T-helper 2 cell (primary cell): Measurements from ENCODE around the gene ADRB1.

ENCODE experiments used
- DNase-seq, 5 experiments: peaks; one replicate each; pipeline versions ENCODE4 v3.0.0 to v3.0.0-alpha.2; 2012 to 2022

ADRB1 gene

DNA sequence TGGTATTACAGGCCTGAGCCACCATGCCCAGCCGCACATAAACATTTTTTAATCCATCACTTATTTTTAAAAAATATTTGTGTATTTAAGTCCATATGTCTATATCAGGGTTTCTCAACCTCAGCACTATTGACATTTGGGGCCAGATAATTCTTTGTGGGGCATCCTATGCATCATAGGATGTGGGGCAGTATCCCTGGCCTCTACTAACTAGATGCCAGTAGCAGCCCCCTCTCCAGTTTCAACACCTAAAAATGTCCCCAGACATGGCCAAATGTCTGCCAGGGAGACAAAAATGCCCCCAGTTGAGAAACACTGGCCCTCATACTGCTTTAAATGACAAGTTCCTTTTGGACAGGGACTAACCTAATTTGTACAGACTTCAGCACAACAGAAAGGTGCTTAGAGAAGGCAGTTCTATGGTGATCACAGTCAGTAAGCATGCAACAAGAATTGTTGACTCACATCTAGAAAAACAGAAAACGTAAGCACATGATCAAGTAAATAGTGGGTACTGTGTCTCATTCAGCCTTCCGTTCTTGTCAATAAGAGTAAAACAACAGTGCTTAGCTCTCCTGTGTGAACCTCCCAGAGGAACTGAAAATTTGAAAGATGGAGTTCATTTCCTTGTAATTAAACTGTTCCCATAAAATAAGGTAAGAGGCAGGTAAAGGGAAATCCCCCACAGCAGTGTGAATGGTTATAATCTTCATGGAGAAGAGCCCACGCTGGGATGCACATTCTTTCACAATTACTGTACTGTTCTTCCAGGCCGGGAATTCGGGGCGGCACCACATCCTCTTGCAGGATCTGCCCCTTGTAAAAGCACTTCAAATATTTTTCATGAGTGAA, 17.3 kb upstream of the ADRB1 start:
- DNase-seq, result peak in 1 of 5 experiments; percentile 10

DNA sequence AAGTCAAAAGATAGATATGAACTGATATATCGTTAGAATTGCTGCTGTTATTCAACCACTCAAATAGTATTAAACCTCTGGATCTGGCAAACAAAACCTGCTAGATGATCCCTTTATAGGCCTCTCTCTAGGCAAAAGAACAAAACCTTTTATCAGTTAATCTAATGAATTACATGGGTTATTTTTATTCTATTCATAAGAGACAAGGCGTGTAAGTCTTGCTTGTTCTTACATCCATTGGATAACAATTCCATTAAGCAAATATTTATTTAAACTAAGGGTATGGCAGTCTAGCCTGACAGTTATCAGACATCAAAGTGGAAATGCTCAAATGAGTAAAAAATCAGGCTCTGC, 16.6 kb upstream of the ADRB1 start:
- no peak for DNase-seq

GRCh38 chr10:114027951-114028350, 15.7 kb upstream of the ADRB1 start:
- no peak for DNase-seq

- no peak for DNase-seq
Measured at GRCh38 chr10:114028425-114028824, 15.2 kb upstream of the ADRB1 start.

DNA sequence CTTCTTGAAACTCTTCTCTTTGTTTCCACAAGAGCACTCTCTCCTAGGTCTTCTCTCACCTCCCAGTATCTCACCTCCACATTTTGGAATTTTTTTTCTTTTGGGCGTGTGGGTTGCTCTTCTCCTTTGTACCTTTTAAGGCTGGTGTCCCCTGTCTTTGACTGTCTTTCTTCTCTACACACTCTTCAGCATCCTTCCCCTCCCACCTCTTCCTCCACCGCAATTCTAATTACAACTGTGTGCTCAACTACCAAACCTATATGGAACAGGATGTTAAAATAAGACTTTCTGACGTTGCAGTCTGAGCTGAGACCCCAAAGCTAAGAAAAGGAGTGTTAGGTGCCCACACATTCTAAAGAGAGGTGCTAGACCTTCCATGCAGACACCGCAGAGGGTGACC, 14.0 kb upstream of the ADRB1 start:
- DNase-seq, result no peak

- no peak for DNase-seq
Measured at GRCh38 chr10:114030140-114030539, 13.5 kb upstream of the ADRB1 start.

GRCh38 chr10:114031073-114031972, 12.3 kb upstream of the ADRB1 start:
- DNase-seq, result no peak

GRCh38 chr10:114033566-114033965, 10.1 kb upstream of the ADRB1 start:
- DNase-seq, result no peak

- no peak for DNase-seq
Measured at GRCh38 chr10:114034923-114035645, 8.6 kb upstream of the ADRB1 start.

GRCh38 chr10:114035791-114036190, 7.9 kb upstream of the ADRB1 start:
- DNase-seq, result no peak

GRCh38 chr10:114038819-114039218, 4.8 kb upstream of the ADRB1 start:
- DNase-seq, result no peak

GRCh38 chr10:114041166-114041565, 2.5 kb upstream of the ADRB1 start:
- DNase-seq, result no peak

DNA sequence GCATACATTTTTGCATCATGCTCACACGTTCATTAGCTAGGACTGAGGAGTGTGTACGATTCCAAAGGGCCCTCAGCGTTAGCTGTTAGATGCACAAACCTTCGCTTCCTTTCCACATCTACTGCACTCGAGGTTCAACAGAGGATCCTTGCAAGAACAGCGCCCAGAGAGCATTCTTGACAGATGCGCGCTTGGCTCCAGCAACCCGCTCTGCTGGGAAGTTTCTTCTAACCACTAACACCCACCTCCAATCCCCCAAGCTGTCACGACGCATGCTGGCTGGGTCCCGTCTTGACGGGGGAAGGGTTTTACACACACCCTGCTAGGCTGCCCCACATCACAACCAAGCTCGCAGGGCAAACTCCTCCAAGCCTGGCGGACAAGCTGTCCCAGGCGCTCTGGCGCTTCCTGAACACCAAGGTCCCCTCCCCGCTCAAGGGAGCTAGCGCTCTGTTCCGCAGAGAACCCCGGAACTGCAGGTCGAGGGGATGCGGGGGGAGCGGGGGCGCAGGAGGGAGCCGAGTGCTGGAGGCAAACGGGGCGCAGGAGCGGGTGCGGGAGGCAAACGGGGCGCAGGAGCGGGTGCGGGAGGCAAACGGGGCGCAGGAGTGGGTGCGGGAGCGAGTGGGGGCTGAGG, 653 bp upstream of the ADRB1 start:
- peak in 1 of 5 experiments; percentile 24 for DNase-seq

DNA sequence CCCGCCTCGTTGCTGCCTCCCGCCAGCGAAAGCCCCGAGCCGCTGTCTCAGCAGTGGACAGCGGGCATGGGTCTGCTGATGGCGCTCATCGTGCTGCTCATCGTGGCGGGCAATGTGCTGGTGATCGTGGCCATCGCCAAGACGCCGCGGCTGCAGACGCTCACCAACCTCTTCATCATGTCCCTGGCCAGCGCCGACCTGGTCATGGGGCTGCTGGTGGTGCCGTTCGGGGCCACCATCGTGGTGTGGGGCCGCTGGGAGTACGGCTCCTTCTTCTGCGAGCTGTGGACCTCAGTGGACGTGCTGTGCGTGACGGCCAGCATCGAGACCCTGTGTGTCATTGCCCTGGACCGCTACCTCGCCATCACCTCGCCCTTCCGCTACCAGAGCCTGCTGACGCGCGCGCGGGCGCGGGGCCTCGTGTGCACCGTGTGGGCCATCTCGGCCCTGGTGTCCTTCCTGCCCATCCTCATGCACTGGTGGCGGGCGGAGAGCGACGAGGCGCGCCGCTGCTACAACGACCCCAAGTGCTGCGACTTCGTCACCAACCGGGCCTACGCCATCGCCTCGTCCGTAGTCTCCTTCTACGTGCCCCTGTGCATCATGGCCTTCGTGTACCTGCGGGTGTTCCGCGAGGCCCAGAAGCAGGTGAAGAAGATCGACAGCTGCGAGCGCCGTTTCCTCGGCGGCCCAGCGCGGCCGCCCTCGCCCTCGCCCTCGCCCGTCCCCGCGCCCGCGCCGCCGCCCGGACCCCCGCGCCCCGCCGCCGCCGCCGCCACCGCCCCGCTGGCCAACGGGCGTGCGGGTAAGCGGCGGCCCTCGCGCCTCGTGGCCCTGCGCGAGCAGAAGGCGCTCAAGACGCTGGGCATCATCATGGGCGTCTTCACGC, 825 bp downstream of the ADRB1 start:
- peak in 1 of 5 experiments; percentile 12 for DNase-seq

DNA sequence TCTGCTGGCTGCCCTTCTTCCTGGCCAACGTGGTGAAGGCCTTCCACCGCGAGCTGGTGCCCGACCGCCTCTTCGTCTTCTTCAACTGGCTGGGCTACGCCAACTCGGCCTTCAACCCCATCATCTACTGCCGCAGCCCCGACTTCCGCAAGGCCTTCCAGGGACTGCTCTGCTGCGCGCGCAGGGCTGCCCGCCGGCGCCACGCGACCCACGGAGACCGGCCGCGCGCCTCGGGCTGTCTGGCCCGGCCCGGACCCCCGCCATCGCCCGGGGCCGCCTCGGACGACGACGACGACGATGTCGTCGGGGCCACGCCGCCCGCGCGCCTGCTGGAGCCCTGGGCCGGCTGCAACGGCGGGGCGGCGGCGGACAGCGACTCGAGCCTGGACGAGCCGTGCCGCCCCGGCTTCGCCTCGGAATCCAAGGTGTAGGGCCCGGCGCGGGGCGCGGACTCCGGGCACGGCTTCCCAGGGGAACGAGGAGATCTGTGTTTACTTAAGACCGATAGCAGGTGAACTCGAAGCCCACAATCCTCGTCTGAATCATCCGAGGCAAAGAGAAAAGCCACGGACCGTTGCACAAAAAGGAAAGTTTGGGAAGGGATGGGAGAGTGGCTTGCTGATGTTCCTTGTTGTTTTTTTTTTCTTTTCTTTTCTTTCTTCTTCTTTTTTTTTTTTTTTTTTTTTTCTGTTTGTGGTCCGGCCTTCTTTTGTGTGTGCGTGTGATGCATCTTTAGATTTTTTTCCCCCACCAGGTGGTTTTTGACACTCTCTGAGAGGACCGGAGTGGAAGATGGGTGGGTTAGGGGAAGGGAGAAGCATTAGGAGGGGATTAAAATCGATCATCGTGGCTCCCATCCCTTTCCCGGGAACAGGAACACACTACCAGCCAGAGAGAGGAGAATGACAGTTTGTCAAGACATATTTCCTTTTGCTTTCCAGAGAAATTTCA, 1.7 kb downstream of the ADRB1 start:
- DNase-seq, result peak in 1 of 5 experiments; percentile 42

DNA sequence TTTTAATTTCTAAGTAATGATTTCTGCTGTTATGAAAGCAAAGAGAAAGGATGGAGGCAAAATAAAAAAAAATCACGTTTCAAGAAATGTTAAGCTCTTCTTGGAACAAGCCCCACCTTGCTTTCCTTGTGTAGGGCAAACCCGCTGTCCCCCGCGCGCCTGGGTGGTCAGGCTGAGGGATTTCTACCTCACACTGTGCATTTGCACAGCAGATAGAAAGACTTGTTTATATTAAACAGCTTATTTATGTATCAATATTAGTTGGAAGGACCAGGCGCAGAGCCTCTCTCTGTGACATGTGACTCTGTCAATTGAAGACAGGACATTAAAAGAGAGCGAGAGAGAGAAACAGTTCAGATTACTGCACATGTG, 2.4 kb downstream of the ADRB1 start:
- DNase-seq, result no peak

GRCh38 chr10:114048472-114048871, 4.8 kb downstream of the ADRB1 start:
- DNase-seq, result no peak

DNA sequence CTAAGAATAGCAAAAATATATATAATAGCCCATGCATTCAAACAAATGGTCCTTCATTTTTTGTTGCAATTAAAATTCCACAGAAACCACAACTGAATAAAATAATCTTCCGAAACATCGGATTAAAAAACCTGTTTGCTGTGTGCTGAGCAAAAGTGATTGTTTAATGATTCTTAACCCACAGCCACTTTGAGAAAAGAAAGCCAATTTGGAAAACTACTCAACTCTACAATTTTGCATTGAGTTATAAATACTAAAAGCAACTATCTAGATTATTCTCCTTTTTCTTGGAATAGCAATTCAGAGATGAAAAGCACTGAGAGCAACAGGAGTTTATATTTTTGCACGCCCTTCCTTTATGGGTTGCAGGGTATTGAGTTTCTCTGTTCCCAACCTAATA, 8.0 kb downstream of the ADRB1 start:
- no peak for DNase-seq

DNA sequence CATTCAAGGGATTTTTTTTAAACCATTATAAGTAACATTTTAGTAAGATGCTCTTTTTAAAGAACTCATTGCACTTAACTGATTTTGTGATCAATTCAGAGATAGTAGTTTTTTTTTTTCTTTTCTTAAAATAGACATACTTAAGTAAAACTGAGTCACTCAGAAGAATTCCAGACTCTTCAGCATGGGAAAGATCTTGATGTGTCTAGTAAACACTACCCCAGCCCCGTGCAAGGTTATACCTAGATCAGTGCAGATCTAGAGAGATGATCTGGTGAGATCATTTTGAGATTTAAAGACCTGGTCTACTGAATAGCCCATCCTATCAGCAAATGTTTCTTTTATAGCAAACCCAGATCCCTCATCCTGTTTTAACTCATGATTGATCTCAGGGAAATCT, 8.6 kb downstream of the ADRB1 start:
- DNase-seq, result no peak

GRCh38 chr10:114053946-114054345, 10.3 kb downstream of the ADRB1 start:
- no peak for DNase-seq
